GM21526 (cell line): Measurements from ENCODE around the gene RPLP1.

Source experiments
- ATAC-seq: cut with Tn5 transposase; IDR thresholded peaks from one replicate; pipeline ENCODE4 v1.9.1; 2021; ENCODE audit warnings: moderate library complexity; ENCODE audit not compliant: unreplicated experiment, low FRiP score

Gene RPLP1

DNA sequence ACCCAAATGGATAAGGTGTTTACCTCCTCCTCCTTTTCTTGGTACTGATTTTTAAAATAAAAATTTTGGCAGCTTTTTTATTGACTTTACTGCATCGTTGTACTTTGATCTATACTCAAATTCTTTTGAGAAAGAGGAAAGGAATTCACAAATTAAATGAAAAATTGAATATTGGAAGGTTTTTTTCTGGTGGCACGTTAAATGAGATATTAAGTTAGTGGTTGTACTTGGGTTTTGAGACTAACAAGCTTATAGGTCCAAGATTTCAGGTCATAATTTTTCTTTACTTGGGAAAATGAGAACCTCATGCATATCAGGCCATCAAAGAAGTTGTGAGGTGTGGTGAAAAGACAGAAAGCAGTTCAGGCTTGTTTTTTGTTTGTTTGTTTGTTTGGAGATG lies 14.1 kb downstream of the RPLP1 start:
- ATAC-seq = no peak

DNA sequence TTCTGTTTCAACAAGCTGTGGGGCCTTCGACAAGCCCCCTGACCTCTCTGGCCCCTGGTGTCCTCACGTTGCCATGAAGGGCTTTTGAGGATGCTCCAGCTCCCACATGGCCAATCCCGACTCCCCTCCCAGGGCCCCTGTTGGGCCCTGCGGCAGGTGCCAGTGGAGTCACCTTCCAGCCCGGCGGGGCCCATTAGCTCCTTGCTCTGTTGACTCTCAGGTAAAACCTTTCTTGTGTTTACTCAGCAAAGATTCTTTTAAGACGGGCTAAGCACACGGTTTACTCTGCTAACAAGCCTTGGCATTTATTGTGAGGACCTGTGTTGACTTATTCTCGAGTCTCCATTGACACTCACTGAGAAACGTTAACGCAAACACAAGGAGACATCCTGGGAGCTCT lies 15.0 kb downstream of the RPLP1 start:
- no peak for ATAC-seq

DNA sequence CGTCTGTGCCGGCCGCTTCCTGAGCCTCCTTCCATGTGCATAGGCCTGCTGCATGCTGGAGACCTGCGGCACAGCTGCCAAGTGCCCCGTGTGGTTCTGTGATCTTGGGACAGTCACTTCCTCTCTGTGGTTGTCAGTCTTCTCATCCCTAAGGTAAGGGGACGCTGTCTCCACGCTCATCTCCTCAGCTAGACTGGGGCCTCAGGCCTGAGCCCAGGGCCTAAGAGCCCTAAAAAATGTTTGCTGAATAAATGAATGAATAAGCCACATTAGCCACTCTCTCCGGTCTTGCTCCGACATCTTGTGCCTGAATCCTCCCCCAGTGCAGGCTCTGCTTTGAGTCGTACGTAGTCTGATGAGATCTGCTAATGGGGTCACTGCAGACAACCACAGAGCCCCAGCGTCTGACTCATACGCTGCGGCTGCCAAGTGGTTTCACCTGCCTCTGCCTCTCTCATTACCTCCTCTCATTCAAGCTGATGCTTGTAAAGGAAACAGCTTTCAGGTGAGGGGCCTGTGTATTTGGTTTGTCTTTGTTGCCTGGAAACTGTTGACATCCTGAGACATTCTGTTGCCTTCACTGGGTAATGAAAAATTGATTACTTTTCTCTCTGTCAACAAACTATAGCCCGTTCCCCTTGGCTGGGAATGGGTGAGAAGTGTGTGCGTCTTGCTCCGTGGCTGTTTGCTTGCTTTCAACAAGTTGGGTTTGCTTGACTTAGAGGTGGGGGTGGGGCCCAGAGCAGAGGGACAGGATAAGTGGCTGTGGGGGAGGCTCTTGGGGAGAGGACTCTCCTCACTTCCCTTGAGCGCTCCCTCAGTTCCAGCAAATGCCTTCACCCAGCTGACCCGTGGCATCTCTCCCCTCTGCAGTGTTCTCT lies 15.9 kb downstream of the RPLP1 start:
- ATAC-seq = no peak

DNA sequence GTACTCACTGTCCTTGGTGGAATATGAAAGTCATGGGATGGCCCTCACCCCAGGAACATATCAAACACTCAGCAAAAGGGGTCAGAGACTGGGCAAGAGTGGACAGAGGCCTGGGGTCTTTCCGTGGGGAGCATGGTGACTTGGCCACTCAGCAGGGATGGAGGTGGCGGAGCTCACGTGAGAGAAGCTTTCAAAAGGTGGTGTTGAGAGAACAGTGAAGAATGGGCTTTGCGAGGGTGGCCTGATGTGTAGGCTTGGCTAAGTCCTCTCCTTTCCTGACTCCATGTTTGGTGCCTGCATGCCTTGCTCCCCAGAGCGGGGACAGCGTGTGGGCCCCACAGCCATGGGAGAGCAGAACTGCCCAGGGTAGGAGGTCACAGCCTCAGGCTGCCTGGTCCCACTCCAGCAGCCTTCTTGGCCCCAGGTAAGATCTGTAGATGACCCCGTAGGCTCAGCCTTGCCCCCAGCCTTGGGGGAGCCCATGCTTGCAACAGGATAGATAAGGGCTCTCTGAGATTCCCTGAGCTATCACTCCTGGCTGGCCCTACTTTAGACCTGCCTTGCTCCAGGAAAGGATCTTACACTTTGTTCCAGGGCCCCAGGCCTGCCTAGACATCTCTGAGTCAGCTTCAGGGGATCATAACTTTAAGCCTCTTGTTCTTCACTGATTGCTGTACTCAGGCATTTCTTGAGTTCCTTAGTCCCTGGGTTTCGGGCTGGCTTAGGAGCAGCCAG lies 17.0 kb downstream of the RPLP1 start:
- ATAC-seq = no peak

DNA sequence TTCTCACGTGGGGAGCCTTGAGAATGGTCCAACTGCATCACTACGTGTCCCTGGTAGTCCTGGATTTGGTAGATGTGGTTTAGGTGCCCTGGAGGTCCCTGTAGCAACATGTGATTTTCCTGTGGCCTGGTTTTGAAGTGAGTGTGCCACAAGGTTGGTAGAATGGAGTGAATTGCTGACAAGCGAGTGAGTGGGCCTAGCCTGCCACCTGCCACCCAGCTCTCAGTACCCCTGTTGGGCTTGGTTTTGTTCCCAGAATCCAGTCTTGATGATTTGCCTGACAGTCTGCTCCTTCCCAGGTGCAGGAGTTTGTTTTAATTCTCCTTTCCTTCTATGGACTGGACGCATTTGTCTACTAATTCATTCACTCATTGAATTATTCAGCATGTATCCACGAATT lies 19.4 kb downstream of the RPLP1 start:
- ATAC-seq = no peak

DNA sequence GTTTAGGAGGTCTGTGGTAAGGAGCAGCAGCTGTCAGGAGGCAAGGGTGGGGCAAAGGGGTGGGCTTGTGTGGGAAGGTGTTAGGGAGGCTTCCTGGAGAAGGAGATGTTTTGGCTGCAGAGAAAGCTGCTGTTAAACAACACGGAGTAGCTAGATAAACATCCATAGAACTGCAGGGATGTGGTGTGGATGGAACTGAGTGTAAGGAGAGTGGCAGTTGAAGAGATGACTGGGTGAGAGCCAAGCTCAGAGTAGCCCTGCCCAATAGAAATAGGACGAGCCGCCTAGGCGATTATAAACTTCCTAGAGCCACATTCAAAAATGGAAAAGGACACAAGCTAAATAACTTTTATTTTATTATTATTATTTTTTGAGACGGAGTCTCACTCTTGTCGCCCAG lies 19.9 kb downstream of the RPLP1 start:
- ATAC-seq = no peak

DNA sequence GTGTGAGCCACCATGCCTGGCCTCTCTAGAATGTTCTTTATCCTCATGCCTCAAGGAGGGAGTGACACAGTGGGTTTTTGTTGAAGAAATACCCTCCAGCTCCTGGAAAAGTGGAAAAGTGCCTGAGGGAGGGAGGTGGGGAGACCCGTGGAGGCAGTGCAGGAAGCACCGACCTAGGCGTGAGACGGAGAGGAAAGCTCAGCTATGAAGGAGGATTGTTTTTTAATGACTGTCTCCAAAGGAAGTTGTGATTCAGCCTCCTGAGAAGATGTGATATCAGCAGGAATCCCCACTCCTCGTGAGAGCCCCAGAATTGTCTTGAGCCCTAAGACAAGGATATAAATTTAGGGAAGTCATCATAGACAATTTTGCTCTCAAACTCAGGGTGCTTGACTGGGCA lies 21.7 kb downstream of the RPLP1 start:
- no peak for ATAC-seq

DNA sequence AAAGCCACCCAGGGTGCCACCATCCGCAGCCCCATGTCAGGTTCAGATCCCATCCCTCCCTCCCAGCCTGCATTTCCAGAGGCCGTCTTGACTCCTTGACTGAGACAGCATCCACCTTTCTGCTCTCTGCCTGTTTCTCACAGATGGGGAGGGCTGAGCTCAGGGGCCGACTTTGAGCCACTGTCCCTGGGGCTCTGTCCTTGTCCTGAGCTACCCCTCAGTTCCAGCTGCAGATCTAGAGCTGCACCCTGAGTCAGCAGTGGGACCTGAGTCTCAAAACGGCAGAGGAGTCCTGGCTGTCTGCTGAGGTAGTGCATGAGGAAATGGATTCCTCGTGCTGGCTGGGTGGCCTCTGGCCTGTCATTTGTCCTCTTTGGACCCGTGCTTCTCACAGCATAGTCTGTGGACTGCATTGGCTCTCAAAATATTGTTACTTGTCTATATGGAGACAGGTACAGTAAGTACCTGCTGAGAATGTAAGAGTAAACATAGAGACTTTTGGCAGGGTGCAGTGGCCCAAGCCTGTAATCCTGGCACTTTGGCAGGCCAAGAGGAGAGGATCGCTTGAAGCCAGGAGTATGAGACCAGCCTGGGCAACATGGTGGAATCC lies 22.3 kb downstream of the RPLP1 start:
- ATAC-seq = no peak

DNA sequence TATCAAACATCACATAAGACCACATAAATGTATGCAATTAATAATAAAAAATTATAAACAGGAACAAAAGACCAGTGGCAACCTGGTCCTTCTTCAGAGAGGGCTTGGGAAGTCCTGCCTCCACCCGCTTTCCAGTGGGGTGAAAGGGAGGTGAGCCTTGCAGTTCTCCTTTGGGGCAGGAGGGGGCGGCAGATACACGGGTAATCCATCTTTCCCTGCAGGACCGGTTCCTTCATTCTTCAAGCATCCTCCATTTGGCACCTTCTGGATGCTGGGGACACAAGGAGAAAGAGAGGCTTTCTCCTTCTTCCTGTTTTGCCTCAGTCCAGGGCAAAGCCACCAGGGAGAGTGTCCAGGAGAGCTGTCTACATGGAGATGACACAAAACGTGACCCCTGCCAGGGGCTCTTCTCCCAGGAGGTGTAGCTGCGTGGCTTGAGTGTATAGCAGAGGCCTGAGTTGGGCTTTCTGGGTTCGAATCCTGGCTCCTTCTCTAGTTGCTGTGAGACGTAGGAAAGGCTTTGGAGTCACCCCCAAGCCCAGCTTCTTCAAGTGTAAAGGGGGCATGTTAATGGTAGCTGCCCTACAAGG lies 23.2 kb downstream of the RPLP1 start:
- ATAC-seq = no peak

DNA sequence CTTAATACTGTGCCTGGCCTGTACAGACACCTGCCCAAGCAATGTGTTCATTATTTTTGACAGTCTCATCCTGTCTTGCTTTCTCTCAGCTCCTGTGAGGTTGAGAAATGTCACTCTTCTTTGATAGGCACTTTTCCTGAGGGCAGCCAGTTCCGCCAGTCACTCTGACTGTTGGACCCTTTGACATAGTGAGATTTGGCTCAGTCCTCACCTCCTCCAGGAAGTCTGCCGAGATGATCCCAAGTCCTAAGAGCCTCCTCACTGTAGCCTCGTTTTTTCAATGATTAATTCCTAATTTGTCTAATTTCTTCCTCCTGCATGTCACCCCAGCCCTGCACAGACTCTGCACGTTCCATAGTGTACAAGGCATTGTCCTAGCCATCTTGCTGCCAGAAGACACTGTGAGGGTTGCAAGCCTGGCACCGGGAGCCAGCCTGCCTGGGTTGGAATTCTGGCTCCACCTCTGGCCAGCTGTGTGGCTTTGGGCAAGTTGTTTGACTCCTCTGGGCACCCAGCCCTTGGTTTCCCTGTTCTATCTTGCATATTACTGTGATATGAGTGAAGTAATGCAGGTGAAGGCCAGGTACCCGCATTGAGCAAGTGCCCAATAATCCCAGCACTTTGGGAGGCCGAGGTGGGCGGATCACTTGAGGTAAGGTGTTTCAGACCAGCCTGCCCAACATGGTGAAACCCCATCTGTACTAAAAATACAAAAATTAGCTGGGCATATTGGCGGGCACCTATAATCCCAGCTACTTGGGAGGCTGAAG lies 24.3 kb downstream of the RPLP1 start:
- no peak for ATAC-seq

DNA sequence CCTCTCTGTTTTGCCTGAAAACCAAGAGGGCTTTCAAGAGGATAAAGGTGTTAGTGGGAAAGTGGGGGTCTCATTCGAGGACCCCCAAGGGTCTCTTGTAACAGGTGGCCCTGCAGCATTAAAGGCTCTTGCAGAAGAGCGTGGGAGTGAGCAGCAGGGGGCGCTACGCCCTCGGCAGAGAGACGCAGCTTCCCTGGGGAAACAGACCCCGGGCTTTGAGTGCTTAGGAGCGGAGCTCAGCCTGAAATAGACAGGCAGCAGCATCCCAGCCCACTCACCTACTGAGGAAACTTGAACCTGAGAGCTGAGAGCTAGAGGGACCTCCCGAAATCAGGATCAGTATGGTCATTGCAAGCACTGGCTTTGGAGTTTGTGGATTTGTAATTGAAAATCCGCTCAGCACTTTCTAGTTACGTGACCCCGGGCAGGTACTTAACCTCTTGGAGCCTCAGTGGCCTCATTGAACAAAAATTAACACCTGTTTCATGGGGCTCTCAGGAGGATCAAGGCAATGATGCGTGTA lies 25.7 kb downstream of the RPLP1 start:
- no peak for ATAC-seq

DNA sequence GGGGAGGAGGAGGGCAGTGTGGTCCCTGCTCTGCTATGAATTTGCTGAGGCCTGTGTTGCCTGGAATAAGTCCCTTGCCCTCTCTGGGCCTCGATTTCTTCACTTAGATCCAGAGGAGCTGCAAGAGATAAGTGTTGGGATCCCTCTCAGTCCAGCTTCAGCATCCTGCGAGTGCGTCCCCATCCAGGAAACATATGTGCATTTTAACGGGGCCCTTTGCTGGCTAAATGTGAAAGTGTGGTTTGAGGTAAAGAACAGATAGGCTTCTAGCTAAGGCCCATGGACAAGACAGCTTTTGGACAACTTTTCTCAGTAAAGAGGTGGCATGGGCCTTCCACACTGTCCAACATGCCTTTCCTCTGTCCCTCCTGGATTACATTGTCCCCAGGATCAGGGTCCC lies 26.5 kb downstream of the RPLP1 start:
- ATAC-seq = no peak

DNA sequence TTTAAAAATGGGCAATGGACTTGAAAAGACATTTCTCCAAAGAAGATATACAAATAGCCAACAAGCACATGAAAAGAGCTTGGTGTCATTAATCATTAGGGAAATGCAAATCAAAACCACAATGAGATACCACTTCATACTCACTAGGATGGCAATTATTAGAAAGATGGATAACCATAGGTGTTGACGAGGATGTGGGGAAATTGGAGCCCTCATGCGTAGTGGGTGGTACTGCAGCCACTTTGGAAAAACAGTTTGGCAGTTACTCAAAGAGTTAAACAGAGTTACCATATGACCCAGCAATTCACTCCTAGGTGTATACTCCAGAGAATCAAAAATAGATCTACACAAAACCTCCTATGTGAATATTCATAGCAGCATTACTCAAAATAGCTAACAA lies 27.4 kb downstream of the RPLP1 start:
- no peak for ATAC-seq

DNA sequence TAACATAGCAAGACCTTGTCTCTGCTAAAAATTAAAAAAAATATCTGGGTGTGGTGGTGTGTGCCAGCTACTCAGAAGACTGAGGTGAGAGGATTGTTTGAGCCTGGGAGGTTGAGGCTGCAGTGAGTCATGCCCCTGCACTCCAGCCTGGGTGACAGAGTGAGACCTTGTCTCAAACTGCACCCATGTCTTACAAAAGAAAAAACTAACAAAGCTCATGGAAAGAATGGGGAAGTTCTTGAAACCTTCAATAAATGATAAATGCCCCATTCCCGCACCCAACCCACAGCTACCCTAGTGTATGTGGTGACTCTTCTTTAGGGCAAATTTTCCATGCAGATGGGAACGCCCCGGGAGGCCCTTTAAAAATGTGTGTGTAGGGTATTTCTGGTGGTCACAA lies 28.3 kb downstream of the RPLP1 start:
- ATAC-seq = no peak

DNA sequence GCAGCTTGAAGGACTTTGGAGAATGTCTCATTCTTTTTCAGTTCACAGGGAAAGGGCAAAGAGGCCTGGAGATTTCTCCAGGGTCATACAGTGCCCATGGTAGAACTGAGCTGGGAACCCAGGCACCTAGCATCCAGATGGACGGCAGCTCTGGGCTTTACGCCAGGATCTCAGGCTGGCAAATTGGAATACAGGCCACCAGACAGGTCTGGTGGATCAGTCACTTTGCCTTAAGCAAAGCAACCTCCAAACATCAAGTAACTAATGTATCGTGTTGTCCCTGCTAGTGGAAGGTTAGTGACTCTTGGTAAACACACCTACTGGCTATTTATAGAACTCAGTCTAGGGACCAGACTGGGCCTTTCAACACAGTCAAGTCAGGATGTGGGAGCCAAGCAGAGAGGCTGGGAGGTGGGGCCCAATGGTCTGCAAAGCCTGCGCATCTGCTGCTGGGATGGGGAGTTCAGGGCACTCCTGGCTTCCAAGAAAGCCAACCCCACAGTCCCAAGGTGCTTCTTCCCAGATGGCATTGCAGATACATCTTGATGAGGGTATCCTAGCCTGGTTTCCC lies 30.2 kb downstream of the RPLP1 start:
- no peak for ATAC-seq

DNA sequence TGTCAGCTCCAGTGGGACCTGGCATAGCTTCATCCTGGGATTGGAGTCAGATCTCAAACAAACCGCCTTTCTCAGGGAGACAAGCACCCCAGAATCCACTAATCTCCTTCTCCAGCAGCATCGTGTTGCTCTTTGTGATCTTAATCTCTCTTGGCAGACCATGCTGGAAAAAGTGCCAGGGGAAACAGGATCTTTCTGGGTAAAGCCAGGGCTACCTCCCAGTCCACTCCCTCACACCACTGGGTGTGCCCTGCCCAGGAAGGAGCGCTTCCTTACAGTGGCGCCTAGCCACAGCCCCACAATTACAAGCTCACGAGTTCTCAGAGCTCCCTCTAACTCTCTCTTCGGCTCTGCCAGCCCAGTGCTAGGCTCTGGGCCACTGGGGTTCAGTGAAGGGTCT lies 32.2 kb downstream of the RPLP1 start:
- no peak for ATAC-seq

DNA sequence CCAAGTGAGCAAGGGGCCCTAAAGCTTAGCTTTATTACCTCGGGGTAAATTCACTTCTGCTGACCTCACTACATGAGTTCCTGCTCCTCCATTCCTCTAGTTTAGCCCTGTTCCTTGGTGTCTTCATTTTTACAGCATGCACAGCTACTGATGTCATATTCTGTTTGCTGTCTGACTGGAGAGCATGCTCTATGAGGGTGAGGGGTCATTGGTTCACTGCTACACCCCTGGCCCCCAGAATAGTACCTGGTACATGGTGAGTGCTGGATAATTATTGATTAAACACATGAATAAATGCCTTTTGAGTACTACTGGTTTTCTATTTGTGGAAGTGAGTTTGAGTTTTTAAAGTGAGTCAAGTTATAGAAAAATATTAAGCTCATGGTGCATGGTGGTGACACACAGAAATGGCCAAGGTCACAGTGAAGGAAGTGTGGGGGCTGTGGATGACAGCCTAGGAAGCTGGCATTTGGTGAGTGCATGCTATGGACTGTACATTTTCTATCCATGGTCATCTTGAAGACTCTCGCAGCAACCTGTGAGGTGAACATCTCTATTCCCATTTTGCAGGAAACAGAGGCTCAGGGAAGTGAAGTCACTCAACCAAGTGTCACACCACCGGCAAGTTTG lies 34.0 kb downstream of the RPLP1 start:
- no peak for ATAC-seq

DNA sequence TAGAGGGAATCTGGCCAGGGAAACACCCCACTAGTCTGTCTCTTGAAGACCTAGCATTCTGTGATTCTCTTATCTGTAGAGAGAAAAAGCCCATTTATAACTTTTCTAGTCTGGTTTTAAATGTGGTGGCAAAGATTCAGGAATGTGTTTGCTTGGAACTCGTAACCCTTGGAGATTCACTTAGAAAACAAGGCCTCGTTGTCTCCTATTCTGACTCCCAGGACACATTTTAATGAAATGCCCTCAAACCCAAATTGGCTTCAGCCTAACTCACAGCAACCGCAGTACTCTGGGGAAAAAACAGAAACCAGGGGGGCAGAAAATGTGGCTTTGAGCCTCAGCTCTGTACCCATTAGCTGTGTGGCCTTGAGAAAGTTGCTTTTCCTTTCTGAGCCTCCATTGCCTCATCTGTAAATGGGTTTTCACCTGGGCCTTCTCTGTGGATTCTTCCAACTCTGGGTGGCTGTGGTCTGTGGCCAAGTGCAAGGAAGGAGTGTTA lies 36.5 kb downstream of the RPLP1 start:
- no peak for ATAC-seq

DNA sequence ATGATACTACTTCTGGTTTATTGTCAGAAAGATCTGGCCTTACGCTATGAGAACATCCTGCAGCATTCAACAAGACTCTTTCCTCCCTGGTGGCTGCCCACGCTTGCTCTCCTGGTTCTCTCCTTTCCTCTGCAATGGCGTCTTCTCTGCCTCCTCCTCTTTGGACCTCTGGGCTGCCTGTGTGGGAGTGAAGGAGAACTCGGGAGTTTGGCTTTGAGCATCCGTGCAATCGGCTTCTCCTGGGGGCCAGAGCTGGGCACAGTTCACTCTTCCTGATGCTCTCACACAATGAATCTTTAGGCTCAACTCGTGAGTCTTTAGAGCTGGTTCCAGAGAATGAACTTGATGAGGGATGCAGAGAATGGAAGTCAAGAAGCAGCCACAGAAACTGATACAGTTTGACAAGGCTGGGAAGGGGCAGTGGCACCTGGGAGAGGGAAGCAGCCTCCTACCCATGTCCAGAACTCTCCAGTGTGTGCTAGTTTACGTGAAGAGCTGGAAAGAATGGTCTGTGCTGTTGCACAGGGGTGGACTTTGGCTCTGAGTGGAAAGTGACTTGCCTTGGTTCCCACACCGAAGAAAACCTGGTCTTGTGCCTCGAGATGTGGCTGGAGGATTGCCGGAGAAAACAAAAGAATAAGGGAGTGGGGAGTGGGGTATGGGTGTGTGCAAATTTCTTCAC lies 37.9 kb downstream of the RPLP1 start:
- ATAC-seq = no peak
